COLO829 (cell line): ENCODE results near the gene HAUS7.

ENCODE experiments used
- DNase-seq: peaks from one replicate; pipeline ENCODE4 v3.0.0; 2012; ENCODE audit warnings: low spot score

HAUS7 gene

DNA sequence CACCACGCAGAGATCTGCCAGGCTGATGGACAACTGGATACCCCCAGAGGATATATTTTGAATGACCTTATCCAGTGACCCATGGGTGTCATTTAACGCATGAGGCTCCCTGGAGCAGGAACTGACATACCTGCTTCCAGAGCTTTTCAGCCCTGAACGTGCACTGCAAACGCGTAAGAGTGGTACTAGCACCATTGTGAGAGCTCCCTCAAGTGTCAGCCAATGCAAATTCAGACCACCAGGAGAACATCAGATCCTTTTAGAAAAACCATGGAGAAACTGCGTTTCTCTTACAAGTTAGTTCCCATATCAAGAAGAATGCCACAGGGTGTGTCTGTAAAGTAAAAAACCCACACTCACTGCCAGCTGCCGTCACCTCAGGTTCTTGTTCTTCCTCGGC is 31.8 kb downstream of the HAUS7 start:
- no peak for DNase-seq

GRCh38 chrX:153435845-153436244 is 34.5 kb downstream of the HAUS7 start:
- DNase-seq, result no peak

DNA sequence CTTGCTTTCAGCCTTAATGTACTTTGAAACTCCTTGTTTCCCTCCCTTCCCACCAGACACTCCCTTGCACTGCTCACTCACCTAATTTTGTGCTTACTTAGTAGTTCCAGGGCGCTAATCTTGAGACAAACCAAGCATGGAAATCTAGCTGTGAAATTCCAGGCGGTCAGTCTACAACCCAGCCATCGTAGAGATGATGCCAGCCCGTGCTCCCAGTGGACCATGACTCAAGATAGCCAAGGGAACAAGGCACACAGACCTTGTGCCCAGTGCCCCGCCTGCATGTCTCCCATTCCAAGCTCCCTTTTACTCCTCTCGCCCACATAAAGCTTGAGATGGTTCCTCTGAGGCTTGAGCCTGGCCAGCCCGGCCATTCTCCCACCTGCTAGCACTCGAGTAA is 35.6 kb downstream of the HAUS7 start:
- no peak for DNase-seq

DNA sequence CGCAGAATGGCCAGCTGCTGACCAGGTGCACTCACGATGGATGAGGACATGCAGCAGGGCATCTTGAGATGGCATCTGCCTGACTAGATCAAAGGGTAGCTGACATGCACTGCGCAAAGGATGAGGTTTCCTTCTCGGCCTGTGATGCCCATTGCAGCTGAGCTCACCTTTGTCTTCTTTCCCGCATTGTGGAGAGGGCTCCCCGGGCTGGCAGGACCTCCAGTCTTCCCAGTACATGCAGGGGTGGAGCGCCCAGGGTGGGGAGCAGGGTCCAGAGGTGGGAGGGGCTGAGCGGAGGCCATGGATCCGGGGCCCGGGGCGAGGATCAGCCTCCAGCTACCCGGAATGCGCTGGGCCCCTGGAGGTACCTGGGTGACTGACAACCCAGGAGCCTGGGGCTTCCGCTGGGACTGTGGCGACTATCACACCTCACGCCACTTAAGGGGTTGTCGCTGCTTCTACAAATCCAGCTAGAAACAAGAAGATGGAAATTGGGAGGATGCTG is 36.5 kb downstream of the HAUS7 start:
- no peak for DNase-seq

- no peak for DNase-seq
These were observed 37.2 kb downstream of the HAUS7 start for GRCh38 chrX:153433161-153433680.

DNA sequence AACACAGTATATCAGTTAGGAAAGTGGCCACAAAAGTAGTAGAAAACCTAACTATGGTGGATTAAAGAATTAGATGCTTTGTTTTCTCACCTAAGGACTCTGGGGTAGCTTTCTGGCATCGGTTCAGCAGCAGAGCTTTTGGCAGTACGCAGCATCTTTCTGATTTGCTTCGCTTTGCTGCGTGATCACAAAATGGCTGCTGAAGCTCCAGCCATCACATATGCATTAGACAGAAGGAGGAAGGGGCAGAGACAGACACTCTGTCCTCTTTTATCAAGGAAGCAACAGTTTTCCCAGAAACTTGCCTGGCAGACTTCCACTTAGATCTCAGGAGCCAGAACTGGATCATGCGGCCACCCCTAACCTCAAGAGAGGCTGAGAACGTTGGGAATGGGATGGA is 39.6 kb downstream of the HAUS7 start:
- DNase-seq, result no peak

DNA sequence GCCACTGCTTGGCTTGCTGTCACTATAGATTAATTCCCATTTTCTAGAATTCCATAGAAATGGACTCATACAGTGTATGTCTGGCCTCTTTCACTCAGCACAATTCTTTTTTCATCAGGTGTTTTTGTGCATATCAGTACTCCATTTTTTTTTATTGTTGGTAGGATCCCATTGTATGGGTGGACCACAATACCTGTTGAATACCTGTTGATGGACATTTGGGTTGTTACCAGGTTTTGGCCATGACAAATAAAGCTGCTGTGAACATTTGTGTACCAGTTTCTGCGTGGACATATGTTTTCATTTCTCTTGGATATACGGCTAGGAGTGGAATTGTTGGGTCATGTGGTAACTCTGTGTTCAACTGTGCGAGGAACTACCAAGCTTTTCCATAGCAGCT is 44.2 kb downstream of the HAUS7 start:
- DNase-seq, result no peak

- DNase-seq, result no peak
These were observed 46.7 kb downstream of the HAUS7 start for GRCh38 chrX:153423652-153424051.

GRCh38 chrX:153421856-153422255 is 48.5 kb downstream of the HAUS7 start:
- no peak for DNase-seq

DNA sequence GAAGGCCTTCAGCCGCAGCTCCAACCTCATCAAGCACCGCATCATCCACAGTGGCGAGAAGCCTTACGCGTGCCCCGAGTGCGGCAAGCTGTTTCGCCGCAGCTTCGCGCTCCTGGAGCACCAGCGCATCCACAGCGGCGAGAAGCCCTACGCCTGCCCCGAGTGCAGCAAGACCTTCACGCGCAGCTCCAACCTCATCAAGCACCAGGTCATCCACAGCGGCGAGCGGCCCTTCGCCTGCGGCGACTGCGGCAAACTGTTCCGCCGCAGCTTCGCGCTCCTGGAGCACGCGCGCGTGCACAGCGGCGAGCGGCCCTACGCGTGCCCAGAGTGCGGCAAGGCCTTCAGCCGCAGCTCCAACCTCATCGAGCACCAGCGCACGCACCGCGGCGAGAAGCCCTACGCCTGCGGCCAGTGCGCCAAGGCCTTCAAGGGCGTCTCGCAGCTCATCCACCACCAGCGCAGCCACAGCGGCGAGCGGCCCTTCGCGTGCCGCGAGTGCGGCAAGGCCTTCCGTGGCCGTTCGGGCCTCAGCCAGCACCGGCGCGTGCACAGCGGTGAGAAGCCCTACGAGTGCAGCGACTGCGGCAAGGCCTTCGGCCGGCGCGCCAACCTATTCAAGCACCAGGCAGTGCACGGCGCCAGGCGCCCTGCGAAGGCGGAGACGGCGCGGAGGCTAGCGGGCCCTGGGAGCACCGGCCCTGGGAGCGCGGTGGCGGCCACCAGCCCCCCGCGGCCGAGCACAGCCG is 49.4 kb downstream of the HAUS7 start:
- no peak for DNase-seq

DNA sequence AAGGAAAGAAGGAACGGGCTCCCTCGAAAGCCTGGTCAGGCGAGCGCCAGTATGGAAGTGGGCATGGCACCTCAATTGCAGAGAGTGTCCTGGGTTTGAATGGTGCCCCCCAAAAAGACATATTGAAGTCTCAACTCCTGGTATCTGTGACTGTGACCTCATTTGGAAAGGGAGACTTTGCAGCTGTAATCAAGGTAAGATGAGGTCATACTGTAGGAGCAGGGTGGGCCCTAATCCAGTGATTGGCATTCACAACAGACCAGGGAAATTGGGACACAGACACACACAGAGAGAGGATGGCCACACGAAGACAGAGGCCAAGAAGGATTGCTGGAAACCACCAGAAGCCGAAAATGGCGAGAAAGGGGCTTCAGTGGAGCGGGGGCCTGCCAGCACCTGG is 52.7 kb downstream of the HAUS7 start:
- DNase-seq, result no peak

DNA sequence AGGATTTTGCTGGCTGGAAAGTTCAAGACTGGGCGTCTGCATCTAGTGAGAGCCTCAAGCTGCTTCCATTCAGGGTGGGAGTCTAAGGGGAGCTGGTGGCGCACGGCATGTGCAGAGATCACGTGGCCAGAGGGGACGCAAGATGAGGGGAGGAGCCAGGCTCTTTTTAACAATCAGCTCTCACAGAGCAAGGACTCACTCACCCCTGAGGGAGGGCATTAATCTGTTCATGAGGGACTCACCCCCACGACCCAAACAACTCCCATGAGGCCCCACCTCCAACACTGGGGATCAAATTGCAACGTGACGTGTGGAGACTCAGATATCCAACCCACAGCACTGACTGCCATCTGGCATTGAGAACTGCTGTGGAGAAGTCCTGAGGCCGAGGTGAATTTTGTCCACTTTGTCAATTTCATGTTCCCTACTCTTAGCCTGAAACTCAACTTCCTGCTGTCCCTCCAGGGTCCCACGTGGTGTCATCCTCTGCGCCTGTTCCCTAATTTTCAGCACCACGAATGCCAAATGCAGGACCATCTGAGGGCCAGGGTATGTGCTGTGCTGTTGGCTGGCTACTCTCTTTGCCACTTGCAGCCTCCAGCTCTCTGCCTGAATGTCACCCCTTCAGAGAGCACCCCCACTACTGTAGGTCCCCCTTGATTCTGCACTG is 53.5 kb downstream of the HAUS7 start:
- DNase-seq, result no peak

DNA sequence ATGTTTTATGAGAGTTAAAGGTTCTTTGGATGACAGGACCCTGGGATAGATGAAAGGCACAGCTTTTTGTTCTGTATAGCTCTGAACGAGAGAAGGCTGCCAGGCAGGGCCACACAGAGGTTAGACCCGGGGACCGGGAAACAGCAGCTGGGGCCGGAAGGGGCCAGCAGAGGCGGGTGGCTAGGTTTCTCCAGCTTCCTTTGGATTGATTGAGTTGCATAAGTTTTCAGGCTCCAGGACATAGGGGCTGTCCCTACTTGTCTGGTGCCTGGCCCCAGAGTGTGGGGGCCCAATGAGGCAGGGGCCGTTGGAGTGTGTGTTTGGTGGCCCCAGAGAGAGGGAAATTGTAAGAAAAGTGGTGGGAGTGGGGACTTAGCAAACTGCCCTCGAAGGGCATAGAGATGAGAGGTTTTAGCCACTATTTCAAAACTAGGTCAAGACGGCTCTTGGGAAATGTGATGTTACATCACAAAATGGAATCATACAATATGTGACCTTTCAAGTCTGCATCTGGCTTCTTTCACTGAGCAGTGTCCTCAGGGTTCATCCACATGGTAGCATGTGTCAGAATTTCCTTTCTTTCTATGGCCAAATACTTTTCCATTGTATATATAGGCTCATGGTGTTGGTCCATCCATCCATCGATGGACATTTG is 55.4 kb downstream of the HAUS7 start:
- DNase-seq, result no peak

- no peak for DNase-seq
These were observed 56.6 kb downstream of the HAUS7 start for GRCh38 chrX:153413731-153414130.

DNA sequence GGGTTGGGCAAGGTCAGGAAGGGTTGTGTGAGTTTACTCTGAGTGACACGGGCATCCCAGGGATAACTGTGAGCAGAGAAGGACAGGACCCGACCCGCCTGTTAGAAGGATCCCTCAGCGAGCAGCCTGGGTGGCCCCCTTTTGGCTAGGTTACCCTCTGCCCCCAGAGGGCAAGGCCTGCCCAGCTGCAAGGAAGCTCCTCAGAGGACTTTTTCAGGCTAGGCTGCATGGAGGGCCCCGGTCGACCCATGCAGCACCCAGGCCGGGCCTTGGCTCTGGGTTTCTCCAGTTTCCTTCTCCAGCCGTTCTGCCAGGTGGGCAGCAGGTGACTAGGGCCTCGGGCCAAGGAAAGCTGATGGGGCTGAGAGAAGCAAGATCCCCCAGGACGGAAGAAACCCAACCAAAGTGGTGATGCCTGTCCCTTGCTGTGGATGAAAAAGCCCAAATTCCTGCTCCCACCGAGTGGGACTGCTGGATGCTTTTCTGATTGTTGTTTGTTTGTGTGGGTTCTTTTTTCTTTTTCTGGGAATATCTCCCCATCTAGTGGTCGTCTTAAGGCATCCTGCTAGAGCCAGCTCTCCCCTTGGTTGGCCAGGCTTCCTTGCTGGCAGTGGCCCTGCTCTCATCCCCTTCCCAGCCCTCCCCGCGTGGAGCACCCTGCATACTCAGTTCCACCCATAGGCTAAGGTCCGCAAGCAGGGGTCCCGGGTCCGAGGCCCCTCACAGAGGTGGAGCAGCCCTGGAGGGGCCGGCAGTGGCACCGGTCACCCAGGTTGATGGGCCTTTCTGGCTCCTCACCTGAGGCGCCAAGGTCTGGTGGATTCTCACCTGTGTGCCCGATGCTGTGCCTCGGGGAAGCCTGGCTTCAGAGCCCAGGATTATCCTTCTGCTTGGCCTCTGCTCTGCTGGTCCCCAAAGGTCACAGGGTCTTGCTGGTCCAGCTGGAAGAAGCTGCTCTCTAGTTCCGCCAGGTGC is 57.3 kb downstream of the HAUS7 start:
- DNase-seq, result no peak

- no peak for DNase-seq
These were observed 58.3 kb downstream of the HAUS7 start for GRCh38 chrX:153411988-153412574.

DNA sequence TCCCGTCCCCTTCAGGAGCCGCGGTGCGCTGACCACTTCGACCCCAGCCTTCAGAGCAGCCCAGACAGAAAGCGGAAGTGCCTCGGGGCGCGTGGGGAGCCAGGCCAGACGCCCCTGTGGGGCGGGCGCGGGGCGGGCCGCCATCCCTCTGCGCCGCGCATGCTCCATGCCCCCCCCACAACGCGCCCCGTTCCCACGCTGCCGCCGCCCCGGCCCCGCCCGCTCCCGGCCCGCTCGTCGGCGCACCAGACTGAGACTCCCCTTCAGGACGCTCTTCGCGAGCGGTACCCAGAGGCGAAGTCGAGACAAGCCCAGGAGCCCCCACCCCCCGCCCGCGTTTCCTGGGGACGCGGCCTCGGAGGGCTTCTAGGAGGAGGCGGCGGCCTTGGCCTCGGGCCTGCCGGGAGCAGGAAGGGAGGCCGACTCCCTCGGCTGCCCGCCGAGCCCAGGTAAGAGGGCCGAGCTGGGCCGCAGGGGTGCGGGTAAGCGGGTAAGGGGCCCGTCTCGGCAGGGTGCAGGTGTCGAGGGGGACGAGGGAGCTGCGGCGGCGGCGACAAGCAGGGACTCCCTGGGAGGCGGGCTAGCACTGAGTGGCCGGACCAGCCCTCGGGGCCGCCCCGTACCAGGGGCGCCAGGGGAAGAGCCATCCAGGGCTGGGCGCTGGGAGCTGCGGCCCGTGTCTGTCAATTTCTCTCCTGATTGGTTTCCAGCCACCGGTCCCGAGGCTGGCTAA is 59.0 kb downstream of the HAUS7 start, which contains the start of gene ZFP92:
TSS of gene ZFP92 (plus strand) at position 218 of the 733 bp plus-strand sequence. CDS start 6,851 bp downstream, outside the sequence.
- no peak for DNase-seq

GRCh38 chrX:153410888-153411254 is 59.5 kb downstream of the HAUS7 start:
- no peak for DNase-seq

DNA sequence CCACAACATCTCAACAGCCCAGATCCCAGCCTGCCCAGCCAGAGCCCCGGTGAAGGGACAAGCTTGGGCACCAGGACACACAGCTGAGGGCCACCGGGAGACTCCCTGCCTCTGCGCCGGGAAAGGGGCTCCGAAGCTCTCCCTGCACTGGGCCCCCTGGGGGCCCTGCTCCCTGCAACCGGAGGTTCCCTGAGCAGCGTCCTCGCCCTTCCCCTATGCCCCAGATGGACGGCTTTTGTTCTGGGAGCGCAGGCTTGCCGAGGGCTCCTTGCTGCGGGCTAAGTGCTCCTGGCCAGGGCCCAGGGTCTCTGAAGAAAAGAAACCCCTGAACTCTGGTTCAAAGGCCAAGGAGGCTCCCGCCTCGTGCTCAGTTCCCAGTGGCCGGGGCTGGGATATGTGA is 60.0 kb downstream of the HAUS7 start:
- no peak for DNase-seq

DNA sequence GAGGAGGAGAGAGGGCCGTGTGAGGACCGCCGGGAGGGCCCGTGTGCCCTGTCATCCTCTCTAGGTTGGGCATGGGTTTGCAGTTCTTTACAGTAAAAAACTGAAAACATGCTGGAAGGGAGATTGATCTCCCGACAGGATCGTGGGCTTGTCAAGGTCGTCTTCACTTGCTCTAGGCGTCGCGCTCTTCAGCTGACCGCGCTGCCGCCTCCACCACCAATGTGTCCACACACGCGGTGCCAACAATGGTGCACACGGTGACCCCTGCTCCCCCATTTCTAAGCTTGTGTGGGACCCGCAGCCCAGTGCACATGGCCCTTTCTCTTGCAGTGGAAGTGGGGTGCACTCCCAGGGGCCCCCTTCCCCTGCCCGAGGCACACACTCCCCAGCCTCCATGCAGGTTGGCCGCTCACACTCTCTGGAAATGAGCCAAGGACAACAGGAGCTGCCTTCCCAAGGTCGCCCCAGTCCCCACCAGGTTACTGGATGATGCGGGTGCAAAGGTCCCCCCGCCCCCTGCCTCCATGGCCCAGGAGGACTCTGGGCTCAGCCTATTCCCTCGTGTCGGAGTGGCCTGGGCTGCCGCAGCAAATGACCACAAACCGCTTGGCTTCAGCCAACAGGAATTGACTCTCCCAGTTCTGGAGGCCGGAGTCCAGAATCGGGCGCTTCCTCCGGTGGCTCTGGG is 60.8 kb downstream of the HAUS7 start:
- no peak for DNase-seq
